Measurements from ENCODE around the gene ZNF512B. TPM values are rescaled to one million over a fixed set of nuclear protein-coding genes. Genes with fewer than 3 reads are reported as not detected.
A peak's percentile ranks its signal among the peaks of the same experiment; 100 is the strongest.

ZNF512B gene
- total RNA-seq, 1 donor from 2014 or later, result 32.2 TPM

GRCh38 chr20:63957004-63957689 is 12.6 kb downstream of the ZNF512B start:
- peaks cover 7% of the 10 kb centered on the region for H3K4me1 Mint-ChIP-seq (ENCODE audit: low read depth, unreplicated experiment)
- peaks cover 2% of the 10 kb centered on the region for H3K27me3 Mint-ChIP-seq (ENCODE audit: unreplicated experiment)
- peak overlapping the region; percentile 70 for H3K27ac Mint-ChIP-seq (ENCODE audit: unreplicated experiment)
- H3K36me3 Mint-ChIP-seq (ENCODE audit: unreplicated experiment), result no peaks in the 10 kb centered on the region
- TF ChIP-seq CTCF (IDR thresholded peaks at IDR 0.05; ENCODE audit: partially characterized antibody, unreplicated experiment), result no peak
- H3K4me3 Mint-ChIP-seq (ENCODE audit: unreplicated experiment), result peak overlapping the region; percentile 81
- DNase-seq, result peak; percentile 71
- no peaks in the 10 kb centered on the region for H3K9me3 Mint-ChIP-seq (ENCODE audit: unreplicated experiment)

DNA sequence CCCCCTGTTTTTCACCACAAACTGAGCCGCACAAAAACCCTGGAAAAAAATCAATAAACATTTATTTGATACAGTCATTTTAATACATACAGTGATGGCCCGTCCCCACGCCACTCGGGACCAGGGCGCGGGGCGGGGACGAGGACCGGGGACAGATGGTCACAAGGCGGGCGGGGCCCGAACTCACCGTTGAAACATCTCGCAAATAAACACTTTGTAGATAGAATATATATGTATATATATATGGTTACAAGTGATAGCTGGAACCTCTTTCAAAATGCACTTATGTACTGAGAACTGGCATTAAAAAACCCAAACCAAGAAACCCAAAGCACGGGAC is 13.1 kb downstream of the ZNF512B start:
- H3K9me3 Mint-ChIP-seq (ENCODE audit: unreplicated experiment), result no peaks in the 10 kb centered on the region
- DNase-seq, result no peak
- peaks cover 2% of the 10 kb centered on the region for H3K27me3 Mint-ChIP-seq (ENCODE audit: unreplicated experiment)
- H3K36me3 Mint-ChIP-seq (ENCODE audit: unreplicated experiment), result no peaks in the 10 kb centered on the region
- H3K27ac Mint-ChIP-seq (ENCODE audit: unreplicated experiment), result peak overlapping the region; percentile 70
- H3K4me3 Mint-ChIP-seq (ENCODE audit: unreplicated experiment), result peak overlapping the region; percentile 81
- H3K4me1 Mint-ChIP-seq (ENCODE audit: low read depth, unreplicated experiment), result peaks cover 7% of the 10 kb centered on the region
- no peak for TF ChIP-seq CTCF (IDR thresholded peaks at IDR 0.05; ENCODE audit: partially characterized antibody, unreplicated experiment)

- H3K4me3 Mint-ChIP-seq (ENCODE audit: unreplicated experiment), result peak within 1 kb of the TSS; percentile 89
- H3K4me1 Mint-ChIP-seq (ENCODE audit: low read depth, unreplicated experiment), result peaks cover 7% of the 10 kb centered on the region
- TF ChIP-seq CTCF (IDR thresholded peaks at IDR 0.05; ENCODE audit: partially characterized antibody, unreplicated experiment), result no peak
- H3K27ac Mint-ChIP-seq (ENCODE audit: unreplicated experiment), result peak within 1 kb of the TSS; percentile 70
- no peaks in the 10 kb centered on the region for H3K36me3 Mint-ChIP-seq (ENCODE audit: unreplicated experiment)
- peaks cover 2% of the 10 kb centered on the region for H3K27me3 Mint-ChIP-seq (ENCODE audit: unreplicated experiment)
- H3K9me3 Mint-ChIP-seq (ENCODE audit: unreplicated experiment), result no peaks in the 10 kb centered on the region
- DNase-seq, result peak; percentile 94
Measured at GRCh38 chr20:63955827-63956663, 13.7 kb downstream of the ZNF512B start, which contains the start of gene UCKL1. TSS of gene UCKL1 (minus strand) at chr20:63956416. CDS start at chr20:63956372, 44 bp downstream.

- Mint-ChIP-seq H3K4me1 (ENCODE audit: low read depth, unreplicated experiment) (peaks cover 7% of the 10 kb centered on the region), H3K36me3 (ENCODE audit: unreplicated experiment) (no peaks in the 10 kb centered on the region), H3K27ac (ENCODE audit: unreplicated experiment) (peak overlapping the region; percentile 48), H3K27me3 (ENCODE audit: unreplicated experiment) (peaks cover 2% of the 10 kb centered on the region), H3K9me3 (ENCODE audit: unreplicated experiment) (no peaks in the 10 kb centered on the region), H3K4me3 (ENCODE audit: unreplicated experiment) (peak overlapping the region; percentile 89)
- peak; percentile 9 for TF ChIP-seq CTCF (IDR thresholded peaks at IDR 0.05; ENCODE audit: partially characterized antibody, unreplicated experiment)
- DNase-seq, result no peak
Measured at GRCh38 chr20:63955281-63955826, 14.4 kb downstream of the ZNF512B start.

Measured in glutamatergic neuron (in vitro differentiated cells).